D721Med (cell line): ENCODE data around the gene AGFG1.

Experiments used
- DNase-seq: peaks from one replicate; pipeline ENCODE4 v3.0.0; 2011; ENCODE audit warnings: low spot score; ENCODE audit not compliant: insufficient read length
- FAIRE-seq: peaks from 2 replicates; lab custom pipeline; 2011; peaks lifted over from hg19 to GRCh38; lab: Jason Lieb, UNC
- TF ChIP-seq, protein P1 (sequence below): IDR thresholded peaks from 2 replicates; pipeline ENCODE4 v1.5.1; 2012; ENCODE audit warnings: mild to moderate bottlenecking, control low read depth; ENCODE audit not compliant: insufficient read depth; ENCODE audit errors: missing control alignments

Gene AGFG1

GRCh38 chr2:227472265-227473121 is 537 bp downstream of the AGFG1 start:
- TF ChIP-seq, protein P1, sequence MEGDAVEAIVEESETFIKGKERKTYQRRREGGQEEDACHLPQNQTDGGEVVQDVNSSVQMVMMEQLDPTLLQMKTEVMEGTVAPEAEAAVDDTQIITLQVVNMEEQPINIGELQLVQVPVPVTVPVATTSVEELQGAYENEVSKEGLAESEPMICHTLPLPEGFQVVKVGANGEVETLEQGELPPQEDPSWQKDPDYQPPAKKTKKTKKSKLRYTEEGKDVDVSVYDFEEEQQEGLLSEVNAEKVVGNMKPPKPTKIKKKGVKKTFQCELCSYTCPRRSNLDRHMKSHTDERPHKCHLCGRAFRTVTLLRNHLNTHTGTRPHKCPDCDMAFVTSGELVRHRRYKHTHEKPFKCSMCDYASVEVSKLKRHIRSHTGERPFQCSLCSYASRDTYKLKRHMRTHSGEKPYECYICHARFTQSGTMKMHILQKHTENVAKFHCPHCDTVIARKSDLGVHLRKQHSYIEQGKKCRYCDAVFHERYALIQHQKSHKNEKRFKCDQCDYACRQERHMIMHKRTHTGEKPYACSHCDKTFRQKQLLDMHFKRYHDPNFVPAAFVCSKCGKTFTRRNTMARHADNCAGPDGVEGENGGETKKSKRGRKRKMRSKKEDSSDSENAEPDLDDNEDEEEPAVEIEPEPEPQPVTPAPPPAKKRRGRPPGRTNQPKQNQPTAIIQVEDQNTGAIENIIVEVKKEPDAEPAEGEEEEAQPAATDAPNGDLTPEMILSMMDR = no peak
- peak; percentile 30 for DNase-seq
- no peak for FAIRE-seq

- FAIRE-seq = no peak
These were observed 1.1 kb downstream of the AGFG1 start for GRCh38 chr2:227473122-227473461.

DNA sequence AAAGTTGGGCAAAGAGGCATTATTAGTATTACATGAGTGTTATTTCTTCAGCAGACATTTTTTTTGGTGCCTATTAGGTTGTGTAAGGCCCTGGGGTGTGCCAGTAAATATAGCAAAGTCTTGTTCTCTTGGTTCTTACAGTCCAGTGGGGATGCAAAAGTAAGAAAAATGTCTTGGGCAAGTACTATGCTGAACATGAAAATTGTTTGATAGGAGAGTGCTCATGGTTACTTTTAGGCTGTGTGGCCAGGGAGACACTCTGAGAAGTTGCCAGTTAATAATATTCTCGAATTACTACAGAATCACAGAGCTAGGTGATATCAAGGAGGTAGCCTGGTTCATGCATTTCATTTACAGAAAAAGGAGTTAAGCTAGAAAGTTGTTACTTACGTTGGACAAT is 1.9 kb downstream of the AGFG1 start:
- DNase-seq (no peak), FAIRE-seq (no peak)
- TF ChIP-seq, protein P1 = no peak

More at GRCh38 chr2:227473122-227473461, 1.1 kb downstream of the AGFG1 start:
- TF ChIP-seq, protein P1 = no peak
- DNase-seq = no peak

GRCh38 chr2:227474410-227474809 is 2.5 kb downstream of the AGFG1 start:
- TF ChIP-seq, protein P1 = no peak
- DNase-seq = no peak
- peak; percentile 60 for FAIRE-seq

DNA sequence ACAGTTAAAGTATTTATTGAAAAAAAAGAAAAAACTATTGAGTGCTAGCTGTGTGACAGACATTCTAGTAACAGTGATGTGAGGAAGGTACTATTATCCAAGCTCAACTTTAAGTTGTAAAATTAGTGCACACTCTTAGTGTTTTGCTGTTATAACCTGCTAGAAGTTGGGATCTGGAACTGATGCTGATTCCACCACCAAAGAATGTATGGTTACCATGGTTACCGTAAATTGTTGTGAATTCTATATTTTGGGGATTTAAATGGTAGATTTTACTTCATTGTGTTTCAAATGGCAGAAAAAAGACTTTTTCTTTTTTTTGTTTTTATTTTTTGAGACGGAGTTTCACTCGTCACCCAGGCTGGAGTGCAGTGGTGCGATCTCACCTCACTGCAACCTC is 5.3 kb downstream of the AGFG1 start:
- TF ChIP-seq, protein P1 = no peak
- FAIRE-seq (no peak), DNase-seq (no peak)

DNA sequence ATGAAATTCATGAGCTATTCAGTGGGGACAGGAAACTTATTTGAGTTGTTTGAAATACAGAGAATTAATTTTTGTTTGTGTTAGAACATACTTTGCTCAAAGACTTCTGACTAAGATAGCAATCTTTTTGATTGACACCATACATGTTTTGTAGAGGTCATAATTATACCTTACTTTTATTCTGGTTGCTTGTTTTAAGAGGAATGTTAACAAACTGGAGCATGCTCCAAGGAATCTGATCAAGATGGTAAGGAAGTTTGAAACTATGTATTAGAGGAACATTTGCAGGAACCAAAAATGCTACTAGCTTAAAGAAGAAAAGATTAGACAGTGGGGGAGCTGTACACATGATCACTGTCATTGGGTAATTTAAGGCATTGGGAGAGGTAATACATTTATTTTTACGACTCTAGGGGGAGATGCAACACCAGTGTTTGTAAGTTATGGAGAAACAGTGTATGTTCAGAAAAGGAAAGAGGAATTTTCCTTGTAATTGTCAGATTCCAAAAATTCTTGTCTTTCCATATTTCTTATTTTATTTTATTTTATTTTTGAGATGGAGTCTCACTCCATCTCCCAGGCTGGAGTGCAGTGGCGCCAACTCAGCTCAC is 8.0 kb downstream of the AGFG1 start:
- FAIRE-seq (no peak), DNase-seq (no peak)
- TF ChIP-seq, protein P1 = peak; percentile 31

GRCh38 chr2:227480528-227480927 is 8.6 kb downstream of the AGFG1 start:
- DNase-seq = no peak
- TF ChIP-seq, protein P1 = no peak
- FAIRE-seq = no peak
